K562 (cell line): Measurements from ENCODE around the gene NRM. TPM values are rescaled to one million over a fixed set of nuclear protein-coding genes. Genes with fewer than 3 reads are reported as not detected.

Experiments used
- CC2D1A ChIP-seq: fragments of 450-650 bp; IDR thresholded peaks from 2 replicates; pipeline ENCODE4 v1.6.1; 2017; ENCODE audit warnings: mild to moderate bottlenecking
- CREB5 ChIP-seq: fragments of 250-450 bp; sonication (Bioruptor Pico); IDR thresholded peaks from 2 replicates; pipeline ENCODE4 v1.5.0; 2020; ENCODE audit warnings: mild to moderate bottlenecking
- CREM ChIP-seq: IDR thresholded peaks from 2 replicates; pipeline ENCODE4 v1.6.1; 2014; ENCODE audit warnings: antibody characterized with exemption, low read depth
- E2F1 ChIP-seq: sonication (generic); formaldehyde crosslinking; IDR thresholded peaks from 2 replicates; pipeline ENCODE4 v1.8.1; 2023; ENCODE audit warnings: mild to moderate bottlenecking, missing genetic modification reagents, moderate library complexity
- E2F4 ChIP-seq: sonication (generic); formaldehyde crosslinking; IDR thresholded peaks from 2 replicates; pipeline ENCODE4 v1.8.0; 2022; ENCODE audit warnings: mild to moderate bottlenecking, low read depth, missing genetic modification reagents
- GMEB1 ChIP-seq: fragments of 250-450 bp; sonication (Bioruptor Pico); IDR thresholded peaks from 2 replicates; pipeline ENCODE4 v1.4.0; 2020; ENCODE audit warnings: mild to moderate bottlenecking
- HMGXB4 ChIP-seq: sonication (generic); formaldehyde crosslinking; IDR thresholded peaks from 2 replicates; pipeline ENCODE4 v1.8.1; 2023; ENCODE audit warnings: mild to moderate bottlenecking, missing genetic modification reagents
- HNRNPLL ChIP-seq: fragments of 200-400 bp; formaldehyde crosslinking; IDR thresholded peaks from 2 replicates; pipeline ENCODE4 v1.6.1; 2017; ENCODE audit warnings: low read length, low read depth, mild to moderate bottlenecking; ENCODE audit not compliant: poor library complexity, severe bottlenecking
- HOXB6 ChIP-seq: fragments of 250-450 bp; sonication (Bioruptor Pico); IDR thresholded peaks from 2 replicates; pipeline ENCODE4 v1.5.1; 2022; ENCODE audit warnings: mild to moderate bottlenecking, borderline replicate concordance
- LARP7 ChIP-seq: fragments of 450-650 bp; IDR thresholded peaks from 2 replicates; pipeline ENCODE4 v1.6.1; 2016
- PHF21A ChIP-seq: fragments of 450-650 bp; IDR thresholded peaks from 2 replicates; pipeline ENCODE4 v1.6.1; 2017; ENCODE audit warnings: low read depth, borderline replicate concordance
- ZFP91 ChIP-seq: sonication (generic); formaldehyde crosslinking; IDR thresholded peaks from 2 replicates; pipeline ENCODE4 v1.8.0; 2022; ENCODE audit warnings: mild to moderate bottlenecking, missing genetic modification reagents
- ZNF12 ChIP-seq: sonication (generic); formaldehyde crosslinking; IDR thresholded peaks from 2 replicates; pipeline ENCODE4 v1.4.0; 2020; ENCODE audit warnings: mild to moderate bottlenecking, missing genetic modification reagents
- ZNF124 ChIP-seq: sonication (generic); formaldehyde crosslinking; IDR thresholded peaks from 2 replicates; pipeline ENCODE4 v1.8.1; 2022; ENCODE audit warnings: missing genetic modification reagents
- ZNF184 ChIP-seq: sonication (generic); formaldehyde crosslinking; IDR thresholded peaks from 2 replicates; pipeline ENCODE4 v1.5.0; 2020; ENCODE audit warnings: missing genetic modification reagents
- ZNF668 ChIP-seq: fragments of 250-450 bp; sonication (Bioruptor Pico); IDR thresholded peaks from 2 replicates; pipeline ENCODE4 v1.8.0; 2022; ENCODE audit warnings: mild to moderate bottlenecking, inconsistent platforms
- ZSCAN32 ChIP-seq: fragments of 450-650 bp; formaldehyde crosslinking; IDR thresholded peaks from 2 replicates; pipeline ENCODE4 v1.4.0; 2020; ENCODE audit warnings: mild to moderate bottlenecking, moderate library complexity
- polyA plus RNA-seq, 8 experiments: library from polyadenylated mRNA; depleted of rRNA in 4 of 8; stranded (reverse) in 5 of 8; unstranded in 3 of 8; fragments of >200 nt; fragmentation: Nextera tagmentation in 2 of 8; fragmentation: Illumina TruSeq in 1 of 8; extraction: Ambion mirVana in 2 of 8; extraction: Trizol in 1 of 8; gene quantifications; 2 replicates each; pipeline versions ENCODE4 v1.2.1 to v1.2.3, GENCODE V29; 2011 to 2014; ENCODE audit warnings: inconsistent platforms in 1 of 8, missing spikeins in 1 of 8
- total RNA-seq, 7 experiments: library from RNA; depleted of rRNA in 6 of 7; stranded (reverse); fragments of >200 nt in 6 of 7; fragmentation: Illumina TruSeq in 2 of 7; extraction: Trizol in 2 of 7; gene quantifications; 2 replicates each; pipeline versions ENCODE4 v1.2.1 to v1.2.3, GENCODE V29; 2011 to 2021; ENCODE audit warnings: low replicate concordance in 1 of 7

Gene NRM
- total and polyA plus RNA-seq, 9 of the 15 experiments (the other 6 are each of a cell fraction or from before 2014, with no cell fraction given) = 9.7 to 58.2 (median 18.1) TPM

- TF ChIP-seq ZSCAN32 (CRISPR knock-in tag) (no peak), CREB5 (CRISPR knock-in tag) (no peak), ZNF184 (CRISPR knock-in tag) (no peak), LARP7 (peak; percentile 50; the same call in 1 of the 2 replicates), ZNF12 (CRISPR knock-in tag) (0 out of 2 replicates have a peak, but pooled peaks have one; percentile 16), ZNF124 (CRISPR knock-in tag) (no peak), ZNF668 (CRISPR knock-in tag) (no peak), E2F4 (CRISPR knock-in tag) (peak; percentile 85; the same call in 1 of the 2 replicates), E2F1 (CRISPR knock-in tag) (no peak; the same call in none of the 2 replicates), CC2D1A (no peak), HOXB6 (CRISPR knock-in tag) (no peak), CREM (peak; percentile 92), HMGXB4 (CRISPR knock-in tag) (peak; percentile 19; the same call in 1 of the 2 replicates), PHF21A (no peak), ZFP91 (CRISPR knock-in tag) (no peak), HNRNPLL (no peak), GMEB1 (no peak)
These were observed 29.3 kb upstream of the NRM start, which contains the start of gene TUBB (continued) for GRCh38 chr6:30719791-30720737.
